K562 (cell line): ENCODE results near the gene FYTTD1. TPM values are rescaled to one million over a fixed set of nuclear protein-coding genes. Genes with fewer than 3 reads are reported as not detected.

Source experiments
- ATAC-seq: fragments of 200-7000 bp; cut with Tn5 transposase; 3 replicates; pipeline ENCODE4 v1.9.1; 2020; ENCODE audit warnings: moderate library complexity
- BruUV-seq: library from RNA; stranded (reverse); fragments of 400-500 nt; replicated peaks from 2 replicates; lab custom pipeline; 2021; lab: Mats Ljungman, UMichigan
- CTCF ChIA-PET: fragments of 300-600 bp; formaldehyde crosslinking; extraction: SDS; loops from one replicate; lab custom pipeline; 2021; ENCODE audit warnings: low intra/inter-chr PET ratio; lab: Yijun Ruan, JAX
- POLR2A ChIA-PET: fragments of 300-600, 350-650 bp; sonication (Branson Sonifier 250); formaldehyde crosslinking; extraction: SDS; loops from one replicate; lab custom pipeline; 2021; ENCODE audit warnings: antibody characterized with exemption, inconsistent platforms; lab: Yijun Ruan, JAX
- DNase-seq, 4 experiments: peaks; one replicate each; pipeline versions ENCODE4 v3.0.0 to v3.0.0-alpha.2; 2011 to 2018; ENCODE audit warnings: low spot score in 3 of 4, mixed read lengths in 3 of 4; ENCODE audit errors: extremely low read depth in 1 of 4
- FAIRE-seq: peaks from 2 replicates; lab custom pipeline; 2011; peaks lifted over from hg19 to GRCh38; lab: Jason Lieb, UNC
- H2AFZ ChIP-seq: 2 replicates; pipeline ENCODE4 v1.6.0; 2011; ENCODE audit warnings: low read depth, low read length, control low read depth, inconsistent platforms
- H3K27ac ChIP-seq: fragments of 200-600 bp; 3 replicates; pipeline ENCODE4 v1.8.0; 2011; ENCODE audit warnings: low read depth, mild to moderate bottlenecking, control low read depth, inconsistent platforms, low read length, moderate library complexity, mixed read lengths; ENCODE audit errors: extremely low read depth
- H3K27me3 ChIP-seq, 2 experiments: fragments of 300-600 bp in 1 of 2; 2 replicates in 1 of 2; 3 replicates in 1 of 2; pipeline versions ENCODE4 v1.6.0 to v1.8.0; 2011; ENCODE audit warnings: inconsistent platforms in 2 of 2, low read length in 2 of 2, mild to moderate bottlenecking in 1 of 2, mixed read lengths in 1 of 2, moderate library complexity in 1 of 2; ENCODE audit not compliant: control insufficient read depth in 2 of 2, insufficient read depth in 2 of 2
- H3K36me3 ChIP-seq: fragments of 300-600 bp; 3 replicates; pipeline ENCODE4 v1.8.0; 2011; ENCODE audit warnings: mild to moderate bottlenecking, low read length, inconsistent platforms; ENCODE audit not compliant: control insufficient read depth, insufficient read depth
- H3K4me1 ChIP-seq, 2 experiments: fragments of 200-600 bp in 1 of 2; replicated peaks in 1 of 2; 2 replicates in 1 of 2; 3 replicates in 1 of 2; pipeline versions ENCODE4 v1.5.1 to v1.8.0; 2011; ENCODE audit warnings: inconsistent platforms in 2 of 2, low read length in 2 of 2, mild to moderate bottlenecking in 1 of 2, mixed read lengths in 1 of 2, moderate library complexity in 1 of 2; ENCODE audit not compliant: control insufficient read depth in 2 of 2, insufficient read depth in 2 of 2
- H3K4me2 ChIP-seq: 2 replicates; pipeline ENCODE4 v1.6.1; 2011; ENCODE audit warnings: low read length, control low read depth, inconsistent platforms, mixed read lengths; ENCODE audit not compliant: insufficient read depth
- H3K4me3 ChIP-seq: fragments of 200-600 bp; sonication (generic), shearing (Covaris generic); 2 replicates; pipeline ENCODE4 v1.5.1; 2016; ENCODE audit warnings: control low read depth, inconsistent platforms
- H3K79me2 ChIP-seq: fragments of 200-600 bp; 3 replicates; pipeline ENCODE4 v1.8.0; 2011; ENCODE audit warnings: low read length, inconsistent platforms; ENCODE audit not compliant: control insufficient read depth, insufficient read depth
- H3K9ac ChIP-seq, 2 experiments: 2 replicates each; pipeline versions ENCODE4 v1.6.0 to v1.6.1; 2011; ENCODE audit warnings: low read depth in 2 of 2, low read length in 2 of 2, control low read depth in 1 of 2, inconsistent platforms in 1 of 2, mild to moderate bottlenecking in 1 of 2, mixed read lengths in 1 of 2; ENCODE audit not compliant: insufficient read depth in 1 of 2
- H3K9me1 ChIP-seq: one replicate; pipeline ENCODE4 v1.6.0; 2011; ENCODE audit warnings: inconsistent platforms, mild to moderate bottlenecking, low read length, moderate library complexity; ENCODE audit not compliant: control insufficient read depth, insufficient read depth
- H3K9me3 ChIP-seq: replicated peaks from 2 replicates; pipeline ENCODE4 v1.5.1; 2011; ENCODE audit warnings: low read depth, low read length, inconsistent platforms; ENCODE audit not compliant: control insufficient read depth, insufficient read depth
- H4K20me1 ChIP-seq: replicated peaks from 2 replicates; pipeline ENCODE4 v1.6.1; 2011; ENCODE audit warnings: low read length, inconsistent platforms, mixed read lengths; ENCODE audit not compliant: control insufficient read depth, insufficient read depth
- ATF7 ChIP-seq: fragments of 450-650 bp; IDR thresholded peaks from 2 replicates; pipeline ENCODE4 v1.7.1; 2014; ENCODE audit warnings: mild to moderate bottlenecking, moderate library complexity
- BRF1 ChIP-seq: IDR thresholded peaks from 3 replicates; pipeline ENCODE4 v1.6.1; 2011; ENCODE audit warnings: borderline replicate concordance, mild to moderate bottlenecking; ENCODE audit not compliant: insufficient read length; ENCODE audit errors: extremely low read depth
- CBX5 ChIP-seq: IDR thresholded peaks from 2 replicates; pipeline ENCODE4 v1.6.1; 2014; ENCODE audit warnings: low read depth, borderline replicate concordance
- DIDO1 ChIP-seq: fragments of 450-650 bp; IDR thresholded peaks from 2 replicates; pipeline ENCODE4 v1.6.1; 2016; ENCODE audit warnings: low read depth, missing biosample characterization, missing genetic modification characterization
- FOSL1 ChIP-seq: fragments of 200-800 bp; sonication (Bioruptor generic); conservative IDR thresholded peaks from 2 replicates; pipeline ENCODE4 v1.6.1; 2016; ENCODE audit warnings: missing genetic modification characterization, missing compliant biosample characterization
- FOXO4 ChIP-seq: fragments of 450-650 bp; formaldehyde crosslinking; IDR thresholded peaks from 2 replicates; pipeline ENCODE4 v1.4.0; 2020; ENCODE audit warnings: mild to moderate bottlenecking, moderate library complexity
- NFIC ChIP-seq: fragments of 450-650 bp; IDR thresholded peaks from 2 replicates; pipeline ENCODE4 v1.6.1; 2017; ENCODE audit warnings: mild to moderate bottlenecking, inconsistent platforms
- POLR2AphosphoS2 ChIP-seq: IDR thresholded peaks from 2 replicates; pipeline ENCODE4 v1.6.1; 2012; ENCODE audit warnings: low read length, improper control_type of control experiment
- SIN3B ChIP-seq: fragments of 450-650 bp; IDR thresholded peaks from 2 replicates; pipeline ENCODE4 v1.6.1; 2017; ENCODE audit warnings: low read depth, mild to moderate bottlenecking, moderate library complexity
- SP1 ChIP-seq: sonication (generic); formaldehyde crosslinking; IDR thresholded peaks from 2 replicates; pipeline ENCODE4 v1.8.1; 2022; ENCODE audit warnings: mild to moderate bottlenecking, missing genetic modification reagents
- U2AF1 ChIP-seq: fragments of 200-400 bp; formaldehyde crosslinking; optimal IDR thresholded peaks from 2 replicates; pipeline ENCODE3; 2017; ENCODE audit warnings: mild to moderate bottlenecking, low read depth, low read length, moderate library complexity
- ZBTB34 ChIP-seq: fragments of 250-450 bp; sonication (Bioruptor Pico); IDR thresholded peaks from 2 replicates; pipeline ENCODE4 v1.8.0; 2021; ENCODE audit warnings: mild to moderate bottlenecking, moderate library complexity
- ZNF436 ChIP-seq: fragments of 250-450, 450-650 bp; sonication (Bioruptor Pico); formaldehyde crosslinking; IDR thresholded peaks from 2 replicates; pipeline ENCODE4 v1.7.0; 2020; ENCODE audit warnings: mild to moderate bottlenecking
- ZNF507 ChIP-seq: conservative IDR thresholded peaks from 2 replicates; pipeline ENCODE4 v1.6.1; 2017; ENCODE audit warnings: missing genetic modification characterization, missing compliant biosample characterization
- ZNF511 ChIP-seq: sonication (generic); formaldehyde crosslinking; IDR thresholded peaks from 2 replicates; pipeline ENCODE4 v1.8.0; 2022; ENCODE audit warnings: mild to moderate bottlenecking, missing genetic modification reagents
- ZNF830 ChIP-seq: fragments of 250-450 bp; sonication (Bioruptor Pico); IDR thresholded peaks from 2 replicates; pipeline ENCODE4 v1.5.0; 2021; ENCODE audit warnings: mild to moderate bottlenecking
- WGBS: fragments of 100-300 bp; shearing (Covaris generic); methylation state at CpG from one replicate; pipeline ENCODE4 v1.1.6; 2016; ENCODE audit warnings: low coverage, mixed read lengths; ENCODE audit not compliant: insufficient coverage; ENCODE audit errors: missing lambda C conversion rate; 5-methylcytosine and 5-hydroxymethylcytosine counted together
- in situ Hi-C: fragments of 300-500 bp; cut with MboI; formaldehyde crosslinking; loops from 4 replicates; pipeline ENCODE4 v1.15.0; 2018; ENCODE audit warnings: inconsistent platforms, mixed read lengths
- intact Hi-C: fragments of 100-400 bp; cut with micrococcal nuclease; formaldehyde crosslinking; loops from 2 replicates; pipeline ENCODE4 v1.14.2; 2022
- polyA plus RNA-seq, 8 experiments: library from polyadenylated mRNA; depleted of rRNA in 4 of 8; stranded (reverse) in 5 of 8; unstranded in 3 of 8; fragments of >200 nt; fragmentation: Nextera tagmentation in 2 of 8; fragmentation: Illumina TruSeq in 1 of 8; extraction: Ambion mirVana in 2 of 8; extraction: Trizol in 1 of 8; gene quantifications; 2 replicates each; pipeline versions ENCODE4 v1.2.1 to v1.2.3, GENCODE V29; 2011 to 2014; ENCODE audit warnings: inconsistent platforms in 1 of 8, missing spikeins in 1 of 8
- total RNA-seq, 7 experiments: library from RNA; depleted of rRNA in 6 of 7; stranded (reverse); fragments of >200 nt in 6 of 7; fragmentation: Illumina TruSeq in 2 of 7; extraction: Trizol in 2 of 7; gene quantifications; 2 replicates each; pipeline versions ENCODE4 v1.2.1 to v1.2.3, GENCODE V29; 2011 to 2021; ENCODE audit warnings: low replicate concordance in 1 of 7

FYTTD1 gene
- total and polyA plus RNA-seq, 9 of the 15 experiments (the other 6 are each of a cell fraction or from before 2014, with no cell fraction given) = 35.7 to 106 (median 76.3) TPM

GRCh38 chr3:197784019-197784585, 34.4 kb downstream of the FYTTD1 start:
- no peak overlapping the region for H3K4me2 ChIP-seq
- ChIA-PET CTCF (no interaction called here), POLR2A (interaction anchor here (1.7 kb wide), 1 partner anchor 12 kb away, joined by 6 read pairs; no protein-coding TSS in a partner anchor)
- DNase-seq = no peak
- no peak overlapping the region for H3K27ac ChIP-seq
- H3K27me3 ChIP-seq = no peaks in the 10 kb centered on the region
- H3K9me3 ChIP-seq = no peaks in the 10 kb centered on the region
- H3K36me3 ChIP-seq = peaks cover 47% of the 10 kb centered on the region; the same call in 2 of the 3 replicates
- in situ Hi-C loops (no loop called here), intact Hi-C loops (no loop called here)
- no peak for ATAC-seq
- H3K4me3 ChIP-seq = no peak overlapping the region
- H2AFZ ChIP-seq = no peak overlapping the region
- TF ChIP-seq ATF7 (no peak), BRF1 (no peak), ZNF830 (CRISPR knock-in tag) (no peak), FOXO4 (CRISPR knock-in tag) (no peak), NFIC (no peak), DIDO1 (tag) (no peak), ZNF436 (CRISPR knock-in tag) (no peak), CBX5 (no peak), SP1 (CRISPR knock-in tag) (no peak), SIN3B (no peak), ZBTB34 (CRISPR knock-in tag) (no peak), FOSL1 (tag) (no peak), ZNF507 (tag) (no peak), U2AF1 (no peak), ZNF511 (CRISPR knock-in tag) (no peak), POLR2AphosphoS2 (no peak)
- no peaks in the 10 kb centered on the region for H4K20me1 ChIP-seq
- no peak overlapping the region for H3K9ac ChIP-seq
- H3K4me1 ChIP-seq = no peaks in the 10 kb centered on the region
- 86% methylated on average over 7 of the region's 7 CpGs for WGBS
- no peaks in the 10 kb centered on the region for H3K79me2 ChIP-seq
- FAIRE-seq = no peak
- no TSS peak for BruUV-seq
- no peaks in the 10 kb centered on the region for H3K9me1 ChIP-seq
